Endothelial cell (in vitro differentiated cells): ENCODE results near the gene PRMT3. TPM values are rescaled to one million over a fixed set of nuclear protein-coding genes. Genes with fewer than 3 reads are reported as not detected.

Source experiments
- DNase-seq: peaks from one replicate; pipeline ENCODE4 v3.0.0; 2021; ENCODE audit warnings: low spot score
- H3K27ac Mint-ChIP-seq: one replicate; pipeline ENCODE4 v1.8.0; 2021; ENCODE audit warnings: mixed read lengths, inconsistent platforms; ENCODE audit not compliant: unreplicated experiment
- H3K27me3 Mint-ChIP-seq: one replicate; pipeline ENCODE4 v1.8.0; 2021; ENCODE audit warnings: mild to moderate bottlenecking, moderate library complexity, mixed read lengths, inconsistent platforms; ENCODE audit not compliant: unreplicated experiment
- H3K36me3 Mint-ChIP-seq: one replicate; pipeline ENCODE4 v1.8.0; 2021; ENCODE audit warnings: mild to moderate bottlenecking, low read depth, mixed read lengths, inconsistent platforms; ENCODE audit not compliant: unreplicated experiment
- H3K4me1 Mint-ChIP-seq: one replicate; pipeline ENCODE4 v1.8.0; 2021; ENCODE audit warnings: mild to moderate bottlenecking, mixed read lengths, inconsistent platforms; ENCODE audit not compliant: unreplicated experiment
- H3K4me3 Mint-ChIP-seq: one replicate; pipeline ENCODE4 v1.8.0; 2021; ENCODE audit warnings: mild to moderate bottlenecking, mixed read lengths, inconsistent platforms; ENCODE audit not compliant: unreplicated experiment
- H3K9me3 Mint-ChIP-seq: one replicate; pipeline ENCODE4 v1.8.0; 2021; ENCODE audit warnings: mixed read lengths, inconsistent platforms; ENCODE audit not compliant: unreplicated experiment
- CTCF ChIP-seq: fragments of 200-600 bp; sonication (generic); IDR thresholded peaks from one replicate; pipeline ENCODE4 v1.5.0; 2021; ENCODE audit warnings: antibody characterized with exemption; ENCODE audit not compliant: unreplicated experiment
- total RNA-seq: library from RNA; stranded (reverse); fragmentation: NEBNext Ultra II Directional; extraction: Animal tissue kit (Norgen Biotek cat#: 25700); gene quantifications from one replicate; pipeline ENCODE4 v1.2.1, GENCODE V29; 2021; ENCODE audit not compliant: unreplicated experiment

Gene PRMT3
- total RNA-seq, 1 donor from 2014 or later = 5.4 TPM

DNA sequence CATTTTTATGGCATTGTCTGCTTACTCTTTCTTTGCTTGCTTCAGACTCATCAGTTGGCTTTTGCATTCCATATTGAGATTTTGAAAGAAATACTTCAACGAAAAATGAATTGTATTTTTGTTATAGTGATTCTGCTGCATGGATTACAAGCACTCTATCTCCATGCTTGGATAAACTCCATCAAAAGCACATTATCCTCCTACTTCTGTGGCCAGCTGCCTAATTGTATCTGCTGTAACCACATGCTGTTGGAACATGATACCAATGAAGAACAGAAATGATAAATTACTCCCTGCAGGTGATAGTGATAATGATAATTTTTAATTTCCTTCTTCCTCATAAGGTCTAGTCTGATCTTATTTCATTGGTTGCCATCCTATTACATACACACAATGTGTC is 100.8 kb downstream of the PRMT3 start:
- Mint-ChIP-seq H3K27ac (no peak overlapping the region), H3K4me3 (no peak overlapping the region), H3K9me3 (no peaks in the 10 kb centered on the region), H3K27me3 (no peaks in the 10 kb centered on the region), H3K36me3 (peaks cover 5% of the 10 kb centered on the region), H3K4me1 (no peaks in the 10 kb centered on the region)
- no peak for DNase-seq
- no peak for TF ChIP-seq CTCF

GRCh38 chr11:20489948-20490347 is 102.4 kb downstream of the PRMT3 start:
- no peaks in the 10 kb centered on the region for H3K27me3 Mint-ChIP-seq
- H3K4me1 Mint-ChIP-seq = no peaks in the 10 kb centered on the region
- no peaks in the 10 kb centered on the region for H3K36me3 Mint-ChIP-seq
- no peak overlapping the region for H3K4me3 Mint-ChIP-seq
- no peak for TF ChIP-seq CTCF
- no peaks in the 10 kb centered on the region for H3K9me3 Mint-ChIP-seq
- no peak for DNase-seq
- H3K27ac Mint-ChIP-seq = no peak overlapping the region

- H3K36me3 Mint-ChIP-seq = no peaks in the 10 kb centered on the region
- H3K4me3 Mint-ChIP-seq = no peak overlapping the region
- H3K4me1 Mint-ChIP-seq = peaks cover 5% of the 10 kb centered on the region
- DNase-seq = no peak
- H3K27ac Mint-ChIP-seq = no peak overlapping the region
- no peaks in the 10 kb centered on the region for H3K9me3 Mint-ChIP-seq
- no peaks in the 10 kb centered on the region for H3K27me3 Mint-ChIP-seq
- TF ChIP-seq CTCF = no peak
Observed at GRCh38 chr11:20493340-20493739, 105.8 kb downstream of the PRMT3 start.

- no peaks in the 10 kb centered on the region for H3K27me3 Mint-ChIP-seq
- no peaks in the 10 kb centered on the region for H3K36me3 Mint-ChIP-seq
- no peak for DNase-seq
- H3K9me3 Mint-ChIP-seq = no peaks in the 10 kb centered on the region
- no peak overlapping the region for H3K4me3 Mint-ChIP-seq
- no peak for TF ChIP-seq CTCF
- H3K27ac Mint-ChIP-seq = no peak overlapping the region
- peaks cover 5% of the 10 kb centered on the region for H3K4me1 Mint-ChIP-seq
Observed at GRCh38 chr11:20497124-20497792, 109.7 kb downstream of the PRMT3 start.

DNA sequence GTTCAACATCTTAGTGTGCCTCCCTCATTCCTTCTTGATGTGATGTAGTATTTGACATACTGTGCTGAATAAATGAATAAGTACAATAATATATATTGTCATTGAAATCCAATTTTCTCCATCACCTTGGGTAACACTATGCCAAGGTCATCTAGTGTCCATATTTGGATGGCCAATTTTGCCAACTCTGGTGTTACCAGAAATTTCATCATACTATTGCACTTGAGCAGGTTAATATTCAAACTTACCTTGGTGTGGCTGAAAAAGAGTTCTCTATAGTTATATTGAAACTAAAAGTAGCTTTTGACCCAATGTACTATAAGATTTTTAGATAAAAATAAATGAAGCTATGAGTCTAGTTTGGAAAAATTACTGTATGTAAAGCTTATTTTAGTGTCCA is 113.7 kb downstream of the PRMT3 start:
- Mint-ChIP-seq H3K27ac (no peak overlapping the region), H3K4me1 (peaks cover 5% of the 10 kb centered on the region), H3K9me3 (no peaks in the 10 kb centered on the region), H3K36me3 (no peaks in the 10 kb centered on the region), H3K27me3 (no peaks in the 10 kb centered on the region), H3K4me3 (no peak overlapping the region)
- no peak for TF ChIP-seq CTCF
- no peak for DNase-seq
